ENCODE measurements around the gene RHOBTB3.

- TF ChIP-seq POLR2AphosphoS5 (IDR thresholded peaks at IDR 0.05) (no peak), CTCF (IDR thresholded peaks at IDR 0.05) (no peak), POLR2A (IDR thresholded peaks at IDR 0.05) (no peak), EP300 (IDR thresholded peaks at IDR 0.05) (no peak)
Observed at GRCh38 chr5:95773335-95774059, 42.4 kb downstream of the RHOBTB3 start.
